Astrocyte (in vitro differentiated cells and primary cell): ENCODE measurements around the gene TMEM89. TPM values are rescaled to one million over a fixed set of nuclear protein-coding genes. Genes with fewer than 3 reads are reported as not detected.

Experiments used
- DNase-seq: peaks from one replicate; pipeline ENCODE4 v3.0.0-alpha.2; 2010; ENCODE audit warnings: low read depth
- FAIRE-seq: peaks from 2 replicates; lab custom pipeline; 2011; peaks lifted over from hg19 to GRCh38; lab: Jason Lieb, UNC
- H2AFZ ChIP-seq: 2 replicates; pipeline ENCODE4 v1.6.0; 2012; ENCODE audit warnings: low read depth, low read length, inconsistent platforms
- H3K27ac ChIP-seq: 2 replicates; pipeline ENCODE4 v1.5.1; 2011; ENCODE audit warnings: low read depth, low read length, inconsistent platforms
- H3K27me3 ChIP-seq: 2 replicates; pipeline ENCODE4 v1.6.0; 2011; ENCODE audit warnings: low read length, inconsistent platforms; ENCODE audit not compliant: insufficient read depth
- H3K36me3 ChIP-seq: 2 replicates; pipeline ENCODE4 v1.5.1; 2011; ENCODE audit warnings: low read length, inconsistent platforms; ENCODE audit not compliant: insufficient read depth
- H3K4me1 ChIP-seq: 2 replicates; pipeline ENCODE4 v1.5.1; 2011; ENCODE audit warnings: low read length, inconsistent platforms; ENCODE audit not compliant: insufficient read depth
- H3K4me2 ChIP-seq: 2 replicates; pipeline ENCODE4 v1.6.0; 2012; ENCODE audit warnings: low read length, inconsistent platforms
- H3K4me3 ChIP-seq: 2 replicates; pipeline ENCODE4 v1.5.1; 2011; ENCODE audit warnings: low read depth, mild to moderate bottlenecking, low read length, inconsistent platforms; ENCODE audit not compliant: insufficient read depth
- H3K79me2 ChIP-seq: 2 replicates; pipeline ENCODE4 v1.6.0; 2012; ENCODE audit warnings: mild to moderate bottlenecking, low read length, inconsistent platforms; ENCODE audit not compliant: insufficient read depth
- H3K9ac ChIP-seq: 2 replicates; pipeline ENCODE4 v1.6.0; 2012; ENCODE audit warnings: mild to moderate bottlenecking, low read length, inconsistent platforms
- H3K9me3 ChIP-seq: 2 replicates; pipeline ENCODE4 v1.5.1; 2012; ENCODE audit warnings: low read depth, mild to moderate bottlenecking, low read length, inconsistent platforms; ENCODE audit not compliant: insufficient read depth
- H4K20me1 ChIP-seq: 2 replicates; pipeline ENCODE4 v1.6.0; 2012; ENCODE audit warnings: low read length, inconsistent platforms; ENCODE audit not compliant: insufficient read depth
- H3K27ac Mint-ChIP-seq: one replicate; pipeline ENCODE4 v1.8.0; 2021; ENCODE audit warnings: mild to moderate bottlenecking, mixed read lengths; ENCODE audit not compliant: unreplicated experiment
- H3K27me3 Mint-ChIP-seq: one replicate; pipeline ENCODE4 v1.8.0; 2021; ENCODE audit warnings: low read depth, mixed read lengths; ENCODE audit not compliant: unreplicated experiment
- H3K36me3 Mint-ChIP-seq: one replicate; pipeline ENCODE4 v1.8.0; 2021; ENCODE audit warnings: low read depth, mixed read lengths; ENCODE audit not compliant: unreplicated experiment
- H3K4me1 Mint-ChIP-seq: one replicate; pipeline ENCODE4 v1.8.0; 2021; ENCODE audit warnings: low read depth, mixed read lengths; ENCODE audit not compliant: unreplicated experiment
- H3K4me3 Mint-ChIP-seq: one replicate; pipeline ENCODE4 v1.8.0; 2021; ENCODE audit warnings: mild to moderate bottlenecking, moderate library complexity, mixed read lengths; ENCODE audit not compliant: unreplicated experiment
- H3K9me3 Mint-ChIP-seq: one replicate; pipeline ENCODE4 v1.8.0; 2021; ENCODE audit warnings: mild to moderate bottlenecking, mixed read lengths; ENCODE audit not compliant: unreplicated experiment
- CTCF ChIP-seq: IDR thresholded peaks from 2 replicates; pipeline ENCODE4 v1.5.1; 2011; ENCODE audit warnings: low read depth, mild to moderate bottlenecking, inconsistent platforms, low read length, moderate library complexity; ENCODE audit not compliant: insufficient read depth
- EZH2 ChIP-seq: IDR thresholded peaks from 2 replicates; pipeline ENCODE4 v1.6.1; 2012; ENCODE audit warnings: mild to moderate bottlenecking, low read length, inconsistent platforms; ENCODE audit not compliant: insufficient read depth
- total RNA-seq: library from RNA; stranded (reverse); gene quantifications from 2 replicates; pipeline ENCODE4 v1.2.1, GENCODE V29; 2021

Gene TMEM89
- total RNA-seq, 1 donor from 2014 or later = 0.36 TPM

GRCh38 chr3:48663489-48664312, 42.1 kb upstream of the TMEM89 start:
- FAIRE-seq (peak; percentile 67), DNase-seq (peak; percentile 97)
- peak overlapping the region; percentile 95 for H3K27ac ChIP-seq
- Mint-ChIP-seq H3K9me3 (peaks cover 9% of the 10 kb centered on the region), H3K4me1 (peaks cover 2% of the 10 kb centered on the region), H3K27me3 (no peaks in the 10 kb centered on the region), H3K27ac (peak overlapping the region; percentile 100), H3K36me3 (peaks cover 22% of the 10 kb centered on the region), H3K4me3 (peak overlapping the region; percentile 93)
- peak overlapping the region; percentile 89 for H2AFZ ChIP-seq
- peaks cover 4% of the 10 kb centered on the region for H4K20me1 ChIP-seq
- H3K4me3 ChIP-seq = peak overlapping the region; percentile 61
- H3K36me3 ChIP-seq = no peaks in the 10 kb centered on the region
- H3K27me3 ChIP-seq = no peaks in the 10 kb centered on the region
- peaks cover 5% of the 10 kb centered on the region for H3K9me3 ChIP-seq
- peak overlapping the region; percentile 90 for H3K9ac ChIP-seq
- H3K4me2 ChIP-seq = peak overlapping the region; percentile 97
- H3K4me1 ChIP-seq = peaks cover 15% of the 10 kb centered on the region
- no peaks in the 10 kb centered on the region for H3K79me2 ChIP-seq
- peak; percentile 67 for TF ChIP-seq CTCF
- TF ChIP-seq EZH2 = no peak

GRCh38 chr3:48662753-48663488, 41.4 kb upstream of the TMEM89 start, which contains the start of gene CELSR3:
Gene CELSR3, minus strand, starts transcription at chr3:48662886. Its CDS starts 252 bp downstream, at chr3:48662634.
- Histone ChIP-seq H3K4me3 (peak within 1 kb of the TSS; percentile 65), H3K36me3 (no peaks in the 10 kb centered on the region), H4K20me1 (peaks cover 4% of the 10 kb centered on the region), H2AFZ (peak within 1 kb of the TSS; percentile 89), H3K4me2 (peak within 1 kb of the TSS; percentile 97), H3K9ac (peak within 1 kb of the TSS; percentile 90), H3K79me2 (no peaks in the 10 kb centered on the region), H3K27ac (peak within 1 kb of the TSS; percentile 95), H3K4me1 (peaks cover 15% of the 10 kb centered on the region), H3K9me3 (peaks cover 5% of the 10 kb centered on the region), H3K27me3 (no peaks in the 10 kb centered on the region)
- H3K4me1 Mint-ChIP-seq = peaks cover 2% of the 10 kb centered on the region
- DNase-seq (peak; percentile 84), FAIRE-seq (peak; percentile 39)
- no peak for TF ChIP-seq EZH2
- no peak for TF ChIP-seq CTCF
- H3K36me3 Mint-ChIP-seq = peaks cover 26% of the 10 kb centered on the region
- peak within 1 kb of the TSS; percentile 93 for H3K4me3 Mint-ChIP-seq
- no peaks in the 10 kb centered on the region for H3K27me3 Mint-ChIP-seq
- H3K27ac Mint-ChIP-seq = peak within 1 kb of the TSS; percentile 100
- H3K9me3 Mint-ChIP-seq = peaks cover 9% of the 10 kb centered on the region
